Thyroid gland (tissue), 4 donors: ENCODE measurements around the gene CTBP1.

Source experiments
- POLR2A ChIP-seq, 2 donors: fragments of 450-650 bp; IDR thresholded peaks; one replicate each; pipeline ENCODE4 v1.6.1; 2017; ENCODE audit warnings: antibody characterized with exemption in 2 of 2, mild to moderate bottlenecking in 2 of 2, moderate library complexity in 1 of 2
- TF ChIP-seq, protein P1 (sequence below), 6 experiments: fragments of 200-600 bp in 3 of 6; fragments of 450-650 bp in 3 of 6; sonication (generic) in 3 of 6; IDR thresholded peaks; one replicate each; pipeline ENCODE4 v1.5.1; 2016 to 2019; ENCODE audit warnings: antibody characterized with exemption in 6 of 6, mild to moderate bottlenecking in 2 of 6, inconsistent platforms in 1 of 6, moderate library complexity in 1 of 6

GRCh38 chr4:1253831-1254230, 4.9 kb upstream of the CTBP1 start:
- TF ChIP-seq, protein P1, sequence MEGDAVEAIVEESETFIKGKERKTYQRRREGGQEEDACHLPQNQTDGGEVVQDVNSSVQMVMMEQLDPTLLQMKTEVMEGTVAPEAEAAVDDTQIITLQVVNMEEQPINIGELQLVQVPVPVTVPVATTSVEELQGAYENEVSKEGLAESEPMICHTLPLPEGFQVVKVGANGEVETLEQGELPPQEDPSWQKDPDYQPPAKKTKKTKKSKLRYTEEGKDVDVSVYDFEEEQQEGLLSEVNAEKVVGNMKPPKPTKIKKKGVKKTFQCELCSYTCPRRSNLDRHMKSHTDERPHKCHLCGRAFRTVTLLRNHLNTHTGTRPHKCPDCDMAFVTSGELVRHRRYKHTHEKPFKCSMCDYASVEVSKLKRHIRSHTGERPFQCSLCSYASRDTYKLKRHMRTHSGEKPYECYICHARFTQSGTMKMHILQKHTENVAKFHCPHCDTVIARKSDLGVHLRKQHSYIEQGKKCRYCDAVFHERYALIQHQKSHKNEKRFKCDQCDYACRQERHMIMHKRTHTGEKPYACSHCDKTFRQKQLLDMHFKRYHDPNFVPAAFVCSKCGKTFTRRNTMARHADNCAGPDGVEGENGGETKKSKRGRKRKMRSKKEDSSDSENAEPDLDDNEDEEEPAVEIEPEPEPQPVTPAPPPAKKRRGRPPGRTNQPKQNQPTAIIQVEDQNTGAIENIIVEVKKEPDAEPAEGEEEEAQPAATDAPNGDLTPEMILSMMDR (IDR thresholded peaks at IDR 0.05), result no peak
- no peak for TF ChIP-seq POLR2A (IDR thresholded peaks at IDR 0.05)
